HG02588 (cell line): ENCODE data around the gene PHF1.

Source experiments
- ATAC-seq: cut with Tn5 transposase; IDR thresholded peaks from one replicate; pipeline ENCODE4 v1.9.1; 2021; ENCODE audit warnings: mild to moderate bottlenecking, moderate library complexity; ENCODE audit not compliant: unreplicated experiment

PHF1 gene

DNA sequence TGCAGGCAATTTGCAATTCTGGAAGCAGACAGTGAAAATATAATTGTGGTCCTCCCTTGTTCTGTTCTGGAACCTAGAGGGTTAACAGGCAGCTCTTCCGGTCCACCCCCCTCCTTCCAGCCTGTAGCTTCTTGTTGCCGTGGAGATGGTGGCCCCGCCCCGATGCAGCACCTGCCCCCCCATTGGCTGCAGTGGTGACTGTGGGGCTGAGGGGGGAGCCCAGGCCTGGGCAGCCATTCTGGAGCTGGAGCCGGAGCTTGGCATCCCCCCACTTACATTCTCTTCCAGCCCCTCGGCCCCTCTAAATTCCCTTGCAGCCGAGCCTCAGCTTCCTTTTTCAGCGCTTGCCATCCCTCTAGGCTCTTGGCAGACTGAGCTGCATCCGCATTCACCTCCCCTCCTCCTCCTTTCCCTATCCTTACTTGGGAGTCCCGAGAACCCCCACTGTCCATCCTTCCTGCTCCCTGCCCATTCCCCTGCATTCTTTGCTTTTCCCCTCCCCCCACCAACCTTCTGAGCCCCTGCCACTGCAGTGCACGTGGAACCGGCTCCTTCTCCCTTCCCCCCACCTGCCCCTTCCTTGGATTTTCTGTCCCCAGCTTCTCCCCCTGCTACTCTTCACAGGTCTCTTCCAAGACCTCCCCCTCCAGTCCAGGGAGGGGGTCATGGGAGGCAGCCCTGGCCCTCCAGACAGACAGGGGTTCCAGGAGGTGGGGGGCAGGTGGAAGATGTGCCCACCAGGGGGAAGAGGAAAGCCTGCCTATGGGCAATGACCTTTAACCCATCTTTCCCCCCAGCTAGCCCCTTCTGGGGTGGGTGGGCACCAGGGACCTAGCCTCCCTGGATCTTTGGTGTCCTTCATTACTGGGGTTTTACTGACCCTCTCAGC is 20.4 kb downstream of the PHF1 start:
- no peak for ATAC-seq

DNA sequence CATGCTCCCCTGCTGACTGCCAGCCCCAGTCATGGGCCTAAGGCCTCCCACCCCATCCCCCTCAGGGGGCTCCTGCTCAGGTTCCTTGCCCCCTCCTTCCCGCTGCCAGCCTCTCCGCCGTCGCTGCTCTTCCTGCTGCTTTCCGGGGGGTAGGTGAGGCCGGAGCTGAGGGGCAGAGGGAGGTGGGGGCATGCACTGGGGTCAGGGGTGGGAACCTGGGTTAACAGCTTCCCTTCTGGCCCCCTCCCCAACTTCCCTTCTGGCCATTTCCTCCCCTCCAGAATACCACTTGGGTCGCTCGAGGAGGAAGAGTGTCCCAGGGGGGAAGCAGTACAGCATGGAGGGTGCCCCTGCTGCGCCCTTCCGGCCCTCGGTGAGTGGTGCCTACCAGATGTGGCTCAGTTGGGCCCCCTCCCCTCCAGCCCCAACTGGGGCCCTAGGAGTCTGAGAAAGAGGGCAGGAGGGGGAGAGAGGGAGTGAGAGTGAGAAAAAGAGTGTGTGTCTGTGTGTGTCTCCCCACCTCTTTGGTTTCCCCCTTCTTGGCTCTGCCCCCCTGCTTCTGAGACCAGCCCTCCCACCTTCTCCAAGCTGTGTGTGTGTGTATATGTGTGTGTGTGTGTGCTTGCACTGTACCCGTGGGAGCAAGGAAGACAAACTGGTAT is 21.2 kb downstream of the PHF1 start:
- no peak for ATAC-seq

DNA sequence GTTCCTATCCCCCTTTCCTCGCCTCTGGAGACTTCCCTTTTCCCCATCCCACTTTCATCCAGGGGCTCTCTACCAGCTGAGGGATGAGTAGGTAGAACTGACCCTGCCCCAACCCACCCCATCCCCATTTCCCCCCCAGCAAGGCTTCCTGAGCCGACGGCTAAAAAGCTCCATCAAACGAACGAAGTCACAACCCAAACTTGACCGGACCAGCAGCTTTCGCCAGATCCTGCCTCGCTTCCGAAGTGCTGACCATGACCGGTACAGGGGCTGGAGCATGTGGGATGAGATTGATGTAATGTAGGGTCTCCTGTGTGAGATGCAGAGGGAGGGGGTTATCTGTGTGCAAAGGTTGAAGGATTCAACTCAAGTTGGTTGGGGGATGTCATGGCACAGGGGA is 21.7 kb downstream of the PHF1 start:
- no peak for ATAC-seq

DNA sequence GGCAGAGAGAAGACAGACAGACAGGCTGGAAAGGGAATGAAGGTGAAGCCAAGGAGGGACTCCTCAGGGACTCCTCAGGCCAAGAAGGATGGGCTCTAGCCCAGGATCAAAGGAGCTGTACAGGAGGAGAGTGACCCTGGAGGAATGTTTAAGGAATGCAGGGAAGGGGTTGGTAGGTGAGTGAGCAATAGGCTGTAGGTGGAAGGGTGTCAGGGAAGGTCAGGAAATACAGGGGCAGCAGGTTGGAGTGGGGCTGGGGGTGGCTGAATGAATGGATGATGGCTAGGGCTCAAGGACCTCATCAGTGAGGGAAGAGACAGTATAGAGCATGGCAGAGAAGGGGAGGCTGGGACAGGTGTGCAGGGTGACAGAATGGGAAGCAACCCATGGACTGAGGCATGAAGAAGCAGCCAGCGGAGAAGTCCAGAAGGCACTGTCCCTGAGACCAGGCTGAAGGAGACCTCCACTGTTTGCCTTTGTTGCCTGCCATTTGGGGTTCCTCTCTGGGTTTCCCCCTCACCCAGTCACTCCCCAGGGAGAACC is 22.3 kb downstream of the PHF1 start:
- no peak for ATAC-seq

DNA sequence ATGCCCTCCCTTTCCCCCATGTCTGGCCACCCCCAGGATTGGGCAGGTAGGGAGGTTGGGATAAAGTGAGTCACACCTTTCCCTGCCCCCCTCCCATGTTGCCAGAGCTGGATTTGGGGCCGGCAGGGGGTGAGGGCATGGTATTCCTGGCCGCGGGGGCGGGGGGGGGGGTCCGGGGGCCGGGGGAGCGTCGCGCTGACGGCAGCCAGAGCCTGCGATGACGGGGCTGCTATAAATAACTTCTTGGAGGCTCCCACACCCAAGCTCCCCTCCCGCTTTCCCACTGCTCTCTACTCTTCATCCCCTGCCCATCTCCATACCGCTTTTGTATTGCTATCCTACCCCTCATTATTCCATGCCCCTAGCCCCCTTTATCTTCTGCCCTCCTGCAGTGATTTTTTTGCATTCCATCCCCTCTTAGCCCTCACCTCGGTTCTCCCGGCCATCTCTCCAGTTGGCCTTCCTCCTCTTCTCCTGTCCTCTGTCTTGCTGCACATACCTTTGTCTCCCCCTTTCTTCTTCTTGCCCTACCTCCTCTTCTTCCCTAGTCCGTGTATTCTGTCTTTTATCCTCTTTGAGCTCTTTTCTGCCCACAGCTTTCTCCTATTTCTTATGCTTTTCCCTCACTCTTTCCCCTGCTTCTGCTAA is 22.9 kb downstream of the PHF1 start:
- ATAC-seq, result no peak

DNA sequence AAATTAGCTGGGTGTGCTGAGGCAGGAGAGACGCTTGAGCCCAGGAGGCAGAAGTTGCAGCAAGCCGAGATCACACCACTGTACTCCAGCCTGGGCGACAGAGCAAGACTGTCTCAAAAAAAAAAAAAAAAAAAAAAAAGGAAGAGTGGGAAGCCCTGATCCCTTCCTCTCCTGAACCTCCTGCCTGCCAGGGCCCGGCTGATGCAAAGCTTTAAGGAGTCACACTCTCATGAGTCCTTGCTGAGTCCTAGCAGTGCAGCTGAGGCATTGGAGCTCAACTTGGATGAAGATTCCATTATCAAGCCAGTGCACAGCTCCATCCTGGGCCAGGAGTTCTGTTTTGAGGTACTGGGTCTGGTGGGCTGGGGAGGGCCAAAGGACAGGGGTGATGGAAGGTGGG is 24.1 kb downstream of the PHF1 start:
- ATAC-seq, result no peak

DNA sequence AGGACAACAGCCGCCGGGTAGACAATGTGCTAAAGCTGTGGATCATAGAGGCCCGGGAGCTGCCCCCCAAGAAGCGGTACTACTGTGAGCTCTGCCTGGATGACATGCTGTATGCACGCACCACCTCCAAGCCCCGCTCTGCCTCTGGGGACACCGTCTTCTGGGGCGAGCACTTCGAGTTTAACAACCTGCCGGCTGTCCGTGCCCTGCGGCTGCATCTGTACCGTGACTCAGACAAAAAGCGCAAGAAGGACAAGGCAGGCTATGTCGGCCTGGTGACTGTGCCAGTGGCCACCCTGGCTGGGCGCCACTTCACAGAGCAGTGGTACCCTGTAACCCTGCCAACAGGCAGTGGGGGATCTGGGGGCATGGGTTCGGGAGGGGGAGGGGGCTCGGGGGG is 26.9 kb downstream of the PHF1 start:
- ATAC-seq, result no peak

DNA sequence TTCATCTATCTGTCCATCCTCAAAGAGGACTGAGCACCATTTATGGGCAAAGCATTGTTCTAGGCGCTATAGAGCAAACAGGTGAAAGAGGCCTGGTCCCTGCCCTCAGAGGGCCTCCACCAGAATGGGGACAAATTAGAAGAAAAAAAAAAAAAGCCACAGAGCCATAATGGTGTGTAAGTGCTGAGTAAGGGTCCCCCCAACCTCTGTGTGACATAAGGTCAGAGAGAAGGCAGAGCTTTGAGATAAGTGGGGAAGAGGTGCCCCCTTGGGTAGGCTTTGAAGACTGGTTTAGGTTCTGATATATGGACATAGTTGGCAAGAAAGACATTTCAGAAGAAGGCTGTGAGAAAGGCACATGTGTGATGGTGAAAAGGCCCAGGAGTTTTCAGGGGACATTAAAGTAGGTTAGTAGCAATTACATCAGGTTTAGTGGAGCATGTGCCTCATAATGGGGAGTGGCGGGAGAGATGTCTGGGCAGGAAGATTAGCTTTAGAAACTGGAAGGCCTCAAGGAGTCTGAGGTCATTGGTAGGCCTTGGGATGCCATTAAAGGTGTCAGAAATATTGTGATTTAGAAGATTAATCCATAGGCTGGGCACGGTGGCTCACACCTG is 28.3 kb downstream of the PHF1 start:
- ATAC-seq, result no peak

DNA sequence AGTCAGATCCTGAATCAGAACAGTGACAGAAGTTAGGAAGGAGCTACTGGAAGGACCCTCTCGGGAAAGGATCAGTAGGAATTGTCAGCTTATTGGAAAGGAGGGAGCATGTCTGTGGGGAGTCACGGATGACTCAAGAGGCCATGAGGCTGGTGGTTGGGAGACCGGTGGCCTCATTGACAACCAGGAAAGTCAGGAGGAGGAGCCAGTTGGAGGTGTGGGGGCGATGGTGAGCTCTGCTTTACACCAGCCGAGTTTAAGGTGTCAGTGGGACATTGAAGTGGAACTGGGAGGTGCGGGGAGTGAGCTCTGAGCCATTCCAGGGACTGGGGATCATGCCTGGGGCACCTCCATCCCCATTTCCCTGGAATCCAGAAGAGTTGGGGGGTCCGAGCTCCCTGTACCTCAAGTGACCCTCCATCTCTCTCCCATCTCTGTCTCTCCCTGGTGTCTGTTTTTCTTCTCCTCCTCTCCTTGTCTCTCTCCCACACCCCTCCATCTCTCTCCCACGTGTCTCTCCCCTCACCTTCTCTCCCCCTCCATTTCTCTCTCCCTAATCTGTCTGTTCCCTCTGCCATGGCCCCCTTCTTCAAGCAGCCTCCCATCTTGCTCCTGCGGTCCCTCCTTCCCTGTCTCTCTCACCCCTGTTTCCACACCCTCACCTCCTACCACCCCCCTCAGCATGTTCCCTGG is 29.3 kb downstream of the PHF1 start:
- ATAC-seq, result no peak

DNA sequence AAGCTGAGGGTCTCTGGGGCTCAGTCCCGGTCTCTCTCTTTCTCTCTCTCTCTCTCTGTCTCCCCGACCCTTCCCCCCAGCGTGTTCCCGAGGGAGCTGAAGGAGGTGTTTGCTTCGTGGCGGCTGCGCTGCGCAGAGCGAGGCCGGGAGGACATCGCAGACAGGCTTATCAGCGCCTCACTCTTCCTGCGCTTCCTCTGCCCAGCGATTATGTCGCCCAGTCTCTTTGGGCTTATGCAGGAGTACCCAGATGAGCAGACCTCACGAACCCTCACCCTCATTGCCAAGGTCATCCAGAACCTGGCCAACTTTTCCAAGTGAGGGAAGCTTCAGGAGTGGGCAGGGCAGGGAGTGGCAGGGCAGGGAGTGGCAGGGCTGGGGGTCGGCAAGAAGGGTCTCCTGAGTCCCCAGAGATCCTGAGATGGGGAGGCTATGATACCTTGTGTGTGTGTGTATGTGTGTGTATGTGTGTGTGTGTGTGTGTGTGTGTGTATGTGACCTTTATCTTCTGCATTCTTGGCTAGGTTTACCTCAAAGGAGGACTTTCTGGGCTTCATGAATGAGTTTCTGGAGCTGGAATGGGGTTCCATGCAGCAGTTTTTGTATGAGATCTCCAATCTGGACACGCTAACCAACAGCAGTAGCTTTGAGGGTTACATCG is 30.0 kb downstream of the PHF1 start:
- ATAC-seq, result no peak

DNA sequence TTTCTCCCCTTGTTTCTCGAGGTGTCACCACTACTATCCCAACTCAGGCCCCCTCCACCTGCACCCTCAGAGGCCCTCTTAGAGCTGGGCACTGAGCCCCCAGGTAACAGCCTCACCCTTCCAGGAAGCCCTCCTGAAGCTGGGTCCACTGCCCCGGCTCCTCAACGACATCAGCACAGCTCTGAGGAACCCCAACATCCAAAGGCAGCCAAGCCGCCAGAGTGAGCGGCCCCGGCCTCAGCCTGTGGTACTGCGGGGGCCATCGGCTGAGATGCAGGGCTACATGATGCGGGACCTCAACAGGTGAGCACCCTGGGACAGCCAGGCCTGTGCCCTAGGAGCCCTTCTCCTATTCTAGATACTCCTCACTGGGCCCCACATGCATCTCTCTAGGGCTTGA is 30.6 kb downstream of the PHF1 start:
- no peak for ATAC-seq

DNA sequence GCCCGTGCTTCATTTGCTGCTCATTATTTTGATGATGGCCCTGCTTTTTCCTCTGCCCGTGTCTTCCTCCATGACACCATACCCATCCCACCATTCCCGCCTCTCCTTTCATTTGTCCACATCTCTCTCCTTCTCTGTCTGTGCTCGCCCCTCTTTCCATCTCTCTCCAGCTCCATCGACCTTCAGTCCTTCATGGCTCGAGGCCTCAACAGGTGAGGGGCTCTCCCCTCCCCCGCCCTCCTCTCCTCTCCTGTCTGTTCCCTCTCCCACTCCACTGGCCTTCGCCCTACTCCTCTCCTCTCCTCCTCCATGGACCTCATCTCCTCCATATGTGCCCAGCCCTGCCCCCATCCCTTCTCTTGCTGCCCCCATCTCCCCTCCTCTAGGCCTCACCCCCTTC is 31.5 kb downstream of the PHF1 start:
- no peak for ATAC-seq

DNA sequence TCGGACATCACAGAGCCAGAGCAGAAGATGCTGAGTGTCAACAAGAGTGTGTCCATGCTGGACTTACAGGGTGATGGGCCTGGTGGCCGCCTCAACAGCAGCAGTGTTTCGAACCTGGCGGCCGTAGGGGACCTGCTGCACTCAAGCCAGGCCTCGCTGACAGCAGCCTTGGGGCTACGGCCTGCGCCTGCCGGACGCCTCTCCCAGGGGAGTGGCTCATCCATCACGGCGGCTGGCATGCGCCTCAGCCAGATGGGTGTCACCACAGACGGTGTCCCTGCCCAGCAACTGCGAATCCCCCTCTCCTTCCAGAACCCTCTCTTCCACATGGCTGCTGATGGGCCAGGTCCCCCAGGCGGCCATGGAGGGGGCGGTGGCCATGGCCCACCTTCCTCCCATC is 32.2 kb downstream of the PHF1 start:
- no peak for ATAC-seq

DNA sequence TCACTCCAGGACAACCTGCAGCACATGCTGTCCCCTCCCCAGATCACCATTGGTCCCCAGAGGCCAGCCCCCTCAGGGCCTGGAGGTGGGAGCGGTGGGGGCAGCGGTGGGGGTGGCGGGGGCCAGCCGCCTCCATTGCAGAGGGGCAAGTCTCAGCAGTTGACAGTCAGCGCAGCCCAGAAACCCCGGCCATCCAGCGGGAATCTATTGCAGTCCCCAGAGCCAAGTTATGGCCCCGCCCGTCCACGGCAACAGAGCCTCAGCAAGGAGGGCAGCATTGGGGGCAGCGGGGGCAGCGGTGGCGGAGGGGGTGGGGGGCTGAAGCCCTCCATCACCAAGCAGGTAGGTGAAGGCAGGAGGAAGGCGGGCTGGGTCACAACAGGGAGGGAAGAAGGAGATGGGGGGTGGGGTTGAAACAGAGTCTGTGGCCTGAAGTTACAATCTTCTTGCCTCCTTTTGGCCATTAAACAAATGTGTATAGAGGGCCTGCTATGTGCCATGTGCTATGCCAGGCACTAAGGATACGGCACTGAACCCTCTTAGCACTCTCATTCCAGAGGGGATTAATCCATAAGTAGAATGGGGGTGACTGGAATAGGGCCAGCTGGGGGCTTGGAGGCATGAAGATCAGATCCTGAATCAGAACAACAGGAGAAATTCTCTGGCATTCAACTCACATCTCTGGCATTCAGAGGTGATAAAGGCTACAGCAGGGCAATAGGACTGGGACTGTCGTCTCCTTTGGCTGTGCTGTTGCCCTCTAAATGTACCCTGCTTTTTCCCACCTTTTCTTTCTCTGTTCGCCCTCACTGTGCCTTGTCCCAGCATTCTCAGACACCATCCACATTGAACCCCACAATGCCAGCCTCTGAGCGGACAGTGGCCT is 33.0 kb downstream of the PHF1 start:
- ATAC-seq, result no peak

DNA sequence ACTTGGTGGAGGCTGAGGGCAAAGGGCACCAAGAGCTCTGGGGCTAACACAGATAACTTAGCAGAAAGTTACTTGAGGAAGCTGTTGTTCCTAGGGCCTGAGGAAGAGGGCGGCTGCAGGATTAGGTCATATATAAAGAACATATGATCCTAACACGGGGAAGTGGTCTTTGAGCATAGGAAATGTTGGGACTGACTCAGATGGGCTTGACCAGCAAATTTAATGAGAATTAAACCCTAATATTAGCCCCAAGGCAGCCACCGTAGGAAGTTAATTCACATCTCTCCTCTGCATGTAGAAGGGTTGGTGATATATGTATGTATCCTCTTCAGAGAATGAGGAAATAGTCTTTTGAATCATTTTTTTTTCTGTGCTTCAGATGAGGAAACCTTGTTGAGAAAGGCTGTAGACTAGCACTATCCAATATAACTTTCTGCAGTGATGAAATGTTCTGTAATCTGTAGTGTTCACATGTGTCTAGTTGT is 34.3 kb downstream of the PHF1 start:
- ATAC-seq, result no peak

DNA sequence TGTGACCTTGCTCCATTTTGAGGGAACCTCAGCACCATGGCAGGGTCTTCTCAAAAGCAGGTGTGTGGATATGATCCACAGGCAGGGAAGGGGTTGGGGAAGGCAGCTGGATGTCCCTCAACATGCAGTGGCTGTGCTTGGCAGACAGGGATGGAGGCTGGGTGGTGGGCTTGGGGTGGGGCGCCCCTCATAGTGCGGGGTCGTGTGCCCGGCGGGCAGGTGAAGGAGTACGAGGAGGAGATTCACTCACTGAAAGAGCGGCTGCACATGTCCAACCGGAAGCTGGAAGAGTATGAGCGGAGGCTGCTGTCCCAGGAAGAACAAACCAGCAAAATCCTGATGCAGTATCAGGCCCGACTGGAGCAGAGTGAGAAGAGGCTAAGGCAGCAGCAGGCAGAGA is 35.5 kb downstream of the PHF1 start:
- ATAC-seq, result no peak

DNA sequence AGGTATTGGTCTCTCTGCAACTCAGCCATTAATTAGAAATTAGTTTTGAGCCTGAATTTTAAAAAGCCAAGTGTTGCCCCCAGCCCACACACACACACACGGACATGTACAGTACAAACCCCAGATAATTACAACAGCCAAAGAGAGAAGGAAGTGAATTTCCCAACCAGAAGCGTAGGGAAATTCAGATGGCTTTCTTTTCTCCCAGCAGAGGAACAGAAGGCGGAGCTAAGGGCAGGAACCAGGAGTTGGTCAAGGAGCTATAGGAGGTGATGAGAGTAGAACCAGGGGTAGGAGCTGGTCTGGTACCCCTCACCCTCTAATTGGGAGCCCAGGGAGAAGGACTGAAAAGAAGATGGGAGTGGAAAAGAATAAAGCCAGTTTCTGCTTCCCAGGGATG is 39.6 kb downstream of the PHF1 start:
- ATAC-seq, result no peak

DNA sequence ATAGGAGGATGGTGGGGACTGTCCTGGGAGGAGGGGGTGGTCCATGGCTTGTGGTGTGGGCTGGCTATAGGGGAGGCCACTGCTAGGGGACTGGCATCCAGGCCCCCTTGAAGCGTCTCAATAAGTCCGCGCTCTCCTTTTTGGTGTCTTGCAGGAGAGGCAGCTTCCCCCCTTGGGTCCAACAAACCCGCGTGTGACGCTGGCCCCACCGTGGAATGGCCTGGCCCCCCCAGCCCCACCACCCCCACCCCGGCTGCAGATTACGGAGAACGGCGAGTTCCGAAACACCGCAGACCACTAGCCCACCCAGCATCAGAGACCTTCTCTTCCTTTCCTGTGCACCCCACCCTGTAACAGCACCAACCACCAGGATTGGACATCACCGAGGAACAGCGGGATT is 40.8 kb downstream of the PHF1 start:
- no peak for ATAC-seq

DNA sequence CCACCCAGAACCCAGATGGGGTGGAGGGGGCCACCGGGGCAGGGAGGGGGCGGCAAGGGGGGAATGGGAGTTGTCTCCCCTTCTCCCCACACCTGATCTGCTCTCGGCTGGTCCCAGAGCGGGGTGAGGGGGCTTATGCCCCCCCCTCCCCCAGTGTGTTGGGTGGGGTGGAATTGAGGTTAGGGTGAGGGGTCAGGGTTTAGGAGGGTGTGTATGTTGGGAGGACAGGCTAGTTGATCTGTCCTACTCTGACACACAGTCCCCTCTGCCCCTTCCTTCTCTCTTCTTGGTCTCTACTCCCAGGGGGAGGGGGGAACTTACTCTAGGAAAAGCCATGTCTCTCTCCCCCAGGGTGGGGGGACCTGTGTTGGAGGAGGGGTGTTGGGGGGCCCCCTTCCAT is 41.7 kb downstream of the PHF1 start:
- ATAC-seq, result no peak
